Measurements from ENCODE around the gene GGTA1.

The GGTA1 gene

DNA sequence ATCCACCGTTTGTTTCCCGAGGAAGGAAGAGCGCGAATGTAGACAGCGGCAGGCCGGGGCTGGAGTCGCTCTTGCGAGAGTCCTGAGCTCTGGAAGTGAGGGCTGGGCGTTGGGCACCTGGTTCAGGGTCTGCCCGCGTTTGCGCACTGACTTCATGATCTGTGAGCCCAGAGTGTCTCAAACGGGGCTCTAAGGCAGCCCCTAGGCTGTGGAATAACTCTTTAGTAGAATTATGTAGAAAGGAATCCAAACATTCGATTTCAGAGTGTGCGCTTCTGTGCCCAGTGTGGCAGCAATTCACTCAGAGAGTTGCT lies 478 bp upstream of the GGTA1 start:
- DNase-seq (ENCODE audit: low read depth in 1 of 2, low spot score in 1 of 2), result no peak

GRCh38 chr9:121499177-121499426 lies 542 bp downstream of the GGTA1 start:
- no peak for DNase-seq (ENCODE audit: low read depth in 1 of 2, low spot score in 1 of 2)

GRCh38 chr9:121498487-121499176 lies 1.0 kb downstream of the GGTA1 start:
- DNase-seq (ENCODE audit: low read depth in 1 of 2, low spot score in 1 of 2), result no peak

DNA sequence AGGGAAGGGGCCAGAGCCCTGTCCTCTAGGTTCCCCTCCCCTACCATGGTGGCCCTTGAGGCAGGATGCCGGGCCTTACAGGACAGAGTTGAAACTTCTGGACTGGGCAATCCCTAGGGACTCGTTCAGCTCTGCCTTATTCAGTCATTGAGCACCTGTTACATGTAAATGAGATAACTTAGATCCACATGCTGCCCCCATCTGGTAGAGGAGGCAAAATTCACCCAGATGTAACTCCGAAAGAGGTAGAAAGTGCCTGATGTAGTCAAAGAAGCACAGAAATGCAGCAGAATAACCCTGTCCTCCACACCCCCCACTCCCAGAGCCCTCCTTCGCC lies 1.5 kb downstream of the GGTA1 start:
- peak in 1 of 2 donors; percentile 43 for DNase-seq (ENCODE audit: low read depth in 1 of 2, low spot score in 1 of 2)

DNA sequence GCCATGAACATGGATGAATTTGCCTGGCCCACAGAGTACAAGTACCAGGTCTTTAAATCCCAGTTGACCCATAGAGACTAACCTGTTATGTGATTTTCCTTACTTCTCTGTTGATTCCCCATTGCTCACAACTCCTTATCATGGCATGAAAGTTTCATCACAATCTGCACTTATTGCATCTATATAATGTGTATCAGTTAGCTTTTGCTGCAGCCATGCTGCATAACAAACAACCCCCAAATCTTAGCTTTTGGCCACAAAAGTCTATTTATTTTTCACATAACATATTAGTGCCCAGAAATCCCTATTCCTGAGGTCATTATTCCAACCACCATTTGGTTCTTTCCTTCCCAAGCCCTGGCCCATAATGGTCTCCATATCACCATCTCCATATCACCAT lies 3.7 kb downstream of the GGTA1 start:
- no peak for DNase-seq (ENCODE audit: low read depth in 1 of 2, low spot score in 1 of 2)

GRCh38 chr9:121494192-121494591 lies 5.5 kb downstream of the GGTA1 start:
- DNase-seq (ENCODE audit: low read depth in 1 of 2, low spot score in 1 of 2), result no peak

DNA sequence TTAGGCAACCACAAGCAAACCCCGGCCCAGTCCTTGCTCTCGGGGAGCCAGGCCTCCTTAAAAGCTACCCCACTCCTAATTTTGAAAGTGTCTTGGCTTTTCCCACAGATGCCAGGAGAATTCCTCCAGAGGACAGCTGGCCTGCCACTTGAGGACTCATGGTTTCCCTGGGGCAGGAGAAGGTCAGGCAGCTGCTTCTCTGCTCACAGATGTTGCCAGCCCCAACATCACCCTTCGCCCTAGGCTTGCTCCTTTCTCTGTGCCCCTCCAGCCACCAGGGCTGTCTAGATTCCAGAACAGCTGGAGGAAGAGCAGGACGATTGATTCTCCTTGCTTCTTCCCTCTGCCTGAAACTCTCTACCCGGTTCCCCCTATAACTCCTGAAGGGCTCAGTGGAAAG lies 8.5 kb downstream of the GGTA1 start:
- DNase-seq (ENCODE audit: low read depth in 1 of 2, low spot score in 1 of 2), result no peak

DNA sequence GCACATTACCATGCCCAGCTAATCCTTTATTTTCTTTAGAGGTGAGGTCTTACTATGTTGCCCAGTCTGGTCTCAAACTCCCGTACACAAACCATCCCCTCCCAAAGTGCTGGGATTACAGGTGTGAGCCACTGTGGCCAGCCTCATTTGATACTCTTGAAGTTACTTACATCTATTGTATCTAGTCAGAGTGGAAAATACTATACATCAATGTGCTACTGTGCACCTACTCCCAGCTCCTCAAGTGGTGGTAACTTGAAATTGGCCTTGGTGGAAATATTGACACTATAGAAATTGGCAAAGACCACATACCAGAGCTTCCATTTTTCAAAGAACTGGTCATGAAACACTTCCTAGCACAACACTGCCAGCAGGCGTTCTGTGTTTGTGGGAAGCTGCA lies 10.3 kb downstream of the GGTA1 start:
- DNase-seq (ENCODE audit: low read depth in 1 of 2, low spot score in 1 of 2), result no peak

DNA sequence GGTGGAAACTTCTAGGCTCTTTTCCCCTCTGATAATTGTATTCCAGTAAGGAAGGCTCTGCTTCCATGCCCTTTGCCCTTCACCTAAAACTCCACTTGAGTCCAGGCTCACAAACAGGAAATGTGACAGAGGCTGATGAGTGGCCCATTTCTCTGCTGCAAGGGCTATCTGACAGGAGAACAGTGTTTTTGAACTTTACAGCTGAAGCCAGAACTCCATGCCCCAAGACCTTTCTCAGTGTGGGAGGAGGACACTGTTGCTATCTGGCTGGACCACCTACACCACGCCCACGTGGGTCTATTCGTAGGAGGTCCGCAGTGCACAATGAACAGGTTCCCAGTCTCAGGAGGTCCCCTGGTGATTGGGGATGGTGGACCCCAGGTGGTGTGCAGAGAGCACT lies 13.6 kb downstream of the GGTA1 start:
- no peak for DNase-seq (ENCODE audit: low read depth in 1 of 2, low spot score in 1 of 2)

DNA sequence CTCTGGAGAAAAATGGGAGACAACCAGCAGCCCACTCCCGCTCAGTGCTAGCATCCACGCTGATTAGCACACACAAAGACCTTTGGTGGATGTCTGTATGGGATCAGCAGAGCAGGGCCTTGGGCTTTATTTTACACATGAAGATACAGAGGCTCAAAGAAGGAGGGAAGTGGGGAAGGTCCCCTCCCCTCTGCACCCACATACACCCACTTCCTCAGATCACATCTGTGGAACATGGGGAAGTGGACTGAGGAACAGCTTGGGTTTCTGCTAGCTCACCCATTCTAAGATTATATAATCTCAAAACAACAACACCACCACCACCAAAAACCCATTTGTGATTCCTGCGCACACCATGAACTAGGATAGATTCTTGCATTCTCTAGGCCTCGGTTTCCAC lies 14.0 kb downstream of the GGTA1 start:
- DNase-seq (ENCODE audit: low read depth in 1 of 2, low spot score in 1 of 2), result no peak

DNA sequence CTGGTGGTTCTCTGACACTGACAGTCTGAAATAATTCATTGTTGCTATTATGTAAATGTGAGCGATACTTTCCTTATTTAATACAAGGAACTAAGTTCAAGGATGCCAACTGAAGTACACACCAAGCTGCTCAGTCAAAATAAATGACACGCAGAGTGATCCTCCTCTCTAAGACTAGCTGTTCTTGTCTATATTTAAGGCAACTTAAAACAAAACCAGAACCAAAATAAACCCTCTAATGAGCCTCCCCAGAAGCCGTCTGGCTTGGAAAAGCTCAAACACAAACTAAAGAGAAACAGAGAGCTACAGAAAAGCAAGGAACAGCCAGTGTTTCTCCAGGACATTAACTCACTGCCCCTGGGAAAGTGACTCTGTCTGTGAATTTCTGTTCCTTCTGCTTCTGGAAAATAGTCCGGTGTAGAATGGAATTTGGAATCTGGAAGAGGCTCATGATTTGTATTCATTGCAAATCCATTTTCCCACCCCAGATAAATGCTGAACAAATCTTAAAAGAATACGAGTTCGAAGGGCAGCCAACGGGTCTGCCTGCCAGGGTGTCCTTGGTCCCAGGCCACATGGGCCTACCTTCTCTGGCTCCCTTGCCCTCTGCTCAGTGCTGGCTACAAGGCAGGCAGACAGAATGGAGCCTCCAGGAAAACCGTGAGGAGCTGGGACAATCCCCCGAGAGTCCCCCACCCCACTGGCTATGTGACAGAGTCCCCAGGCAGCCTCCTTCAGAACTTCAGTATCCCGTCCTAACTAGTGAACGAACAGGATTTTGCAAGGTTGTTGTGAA lies 14.8 kb downstream of the GGTA1 start:
- DNase-seq (ENCODE audit: low read depth in 1 of 2, low spot score in 1 of 2), result no peak

GRCh38 chr9:121483473-121484031 lies 16.1 kb downstream of the GGTA1 start:
- no peak for DNase-seq (ENCODE audit: low read depth in 1 of 2, low spot score in 1 of 2)

DNA sequence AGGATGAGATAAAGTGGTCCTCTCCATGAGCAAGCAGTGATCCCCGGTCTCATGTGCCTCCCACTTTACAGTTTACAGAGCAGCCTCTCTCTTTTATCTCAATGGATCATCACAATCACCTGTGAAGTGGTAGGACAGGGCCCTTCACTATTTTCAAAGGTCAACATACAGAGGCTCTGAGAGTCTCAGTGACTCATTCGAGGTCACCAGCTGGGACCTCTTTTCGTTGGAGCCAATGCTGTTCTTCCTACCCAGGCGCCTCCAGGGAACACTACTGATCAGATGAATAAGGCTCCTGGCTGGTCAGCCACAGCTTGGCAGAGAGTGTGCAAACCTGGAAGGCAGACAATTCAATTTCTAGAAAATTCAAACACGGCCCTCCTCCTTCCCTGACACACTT lies 16.6 kb downstream of the GGTA1 start:
- no peak for DNase-seq (ENCODE audit: low read depth in 1 of 2, low spot score in 1 of 2)

DNA sequence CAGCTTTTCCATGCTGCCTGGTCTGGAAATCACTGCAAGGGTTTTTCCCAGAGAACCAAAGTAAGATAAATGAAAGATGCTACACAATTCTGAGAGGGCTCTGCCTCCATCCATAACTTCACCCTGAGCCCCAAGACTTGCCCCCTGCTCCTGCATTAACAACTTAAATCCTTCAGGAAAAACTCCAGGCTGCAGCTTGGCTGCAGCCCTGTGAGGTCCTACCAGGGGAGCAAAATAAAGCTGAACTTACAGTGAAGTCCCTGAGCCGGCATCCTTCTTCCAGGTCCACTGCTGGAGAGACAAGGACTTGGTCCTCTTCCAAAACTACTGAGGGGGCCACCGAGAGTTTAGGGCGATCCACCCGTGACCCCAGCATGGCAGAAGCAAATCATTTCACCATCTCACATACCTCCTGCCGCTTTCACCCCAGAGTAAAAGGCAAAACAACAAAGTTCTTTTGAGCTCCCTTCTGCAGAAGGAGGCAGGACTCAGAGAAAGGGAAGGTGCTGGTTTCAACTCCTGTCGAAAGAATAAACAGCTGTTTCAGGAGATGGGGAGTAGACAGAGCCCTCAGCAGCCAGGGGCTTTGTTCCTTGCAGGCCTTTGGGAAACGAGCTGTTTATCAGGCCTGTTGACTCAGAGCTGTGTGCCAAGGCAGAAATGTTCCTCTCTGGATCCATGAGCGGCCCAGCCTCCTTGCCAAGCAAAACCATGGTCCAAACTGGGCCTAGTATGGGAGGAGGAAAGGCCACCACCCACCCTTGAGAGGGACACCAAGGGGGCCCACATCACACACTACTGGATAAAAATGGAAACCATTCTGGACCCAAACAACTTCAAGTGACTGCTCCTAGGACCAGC lies 20.6 kb downstream of the GGTA1 start:
- no peak for DNase-seq (ENCODE audit: low read depth in 1 of 2, low spot score in 1 of 2)

DNA sequence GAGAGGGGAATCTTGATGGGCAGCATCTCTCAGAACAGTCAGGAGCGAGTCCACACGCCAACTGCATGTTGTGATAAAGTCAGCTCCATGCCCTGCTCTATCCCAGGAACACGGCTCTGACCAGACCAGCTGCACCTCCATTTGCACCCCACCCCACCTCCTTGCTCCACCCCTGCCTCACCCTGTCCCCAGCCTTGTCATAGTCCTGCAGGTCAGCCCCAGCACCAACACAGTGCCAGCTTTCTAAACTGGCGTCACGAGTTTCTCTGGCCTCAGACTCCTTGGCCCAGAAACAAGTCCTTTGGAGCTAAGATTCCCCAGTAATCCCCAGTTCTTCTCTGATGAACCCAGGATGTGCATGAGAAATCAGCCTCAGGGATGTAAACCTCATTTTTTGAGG lies 23.5 kb downstream of the GGTA1 start:
- no peak for DNase-seq (ENCODE audit: low read depth in 1 of 2, low spot score in 1 of 2)

- no peak for DNase-seq (ENCODE audit: low read depth in 1 of 2, low spot score in 1 of 2)
These were observed 25.3 kb downstream of the GGTA1 start for GRCh38 chr9:121474231-121474947.

GRCh38 chr9:121473229-121473628 lies 26.4 kb downstream of the GGTA1 start:
- no peak for DNase-seq (ENCODE audit: low read depth in 1 of 2, low spot score in 1 of 2)

DNA sequence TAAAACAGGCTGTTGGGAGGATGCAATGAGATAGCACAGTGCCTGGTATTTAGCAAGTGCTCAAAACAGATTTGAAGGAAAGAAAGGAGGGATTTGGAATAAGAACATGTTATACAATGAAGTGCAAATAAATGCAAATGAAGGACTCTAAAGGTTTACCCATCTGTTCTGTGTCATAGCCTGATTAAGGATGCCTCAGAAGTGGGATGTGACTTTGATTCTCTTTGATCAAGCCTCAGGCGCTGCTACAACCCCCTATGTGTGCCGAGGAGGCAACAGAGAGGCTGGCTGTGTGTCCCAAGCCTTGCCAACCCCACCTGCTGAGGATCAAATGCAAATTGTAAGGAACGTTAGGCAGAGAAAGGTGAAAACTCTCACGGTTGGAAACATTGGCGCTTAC lies 27.2 kb downstream of the GGTA1 start:
- DNase-seq (ENCODE audit: low read depth in 1 of 2, low spot score in 1 of 2), result no peak

DNA sequence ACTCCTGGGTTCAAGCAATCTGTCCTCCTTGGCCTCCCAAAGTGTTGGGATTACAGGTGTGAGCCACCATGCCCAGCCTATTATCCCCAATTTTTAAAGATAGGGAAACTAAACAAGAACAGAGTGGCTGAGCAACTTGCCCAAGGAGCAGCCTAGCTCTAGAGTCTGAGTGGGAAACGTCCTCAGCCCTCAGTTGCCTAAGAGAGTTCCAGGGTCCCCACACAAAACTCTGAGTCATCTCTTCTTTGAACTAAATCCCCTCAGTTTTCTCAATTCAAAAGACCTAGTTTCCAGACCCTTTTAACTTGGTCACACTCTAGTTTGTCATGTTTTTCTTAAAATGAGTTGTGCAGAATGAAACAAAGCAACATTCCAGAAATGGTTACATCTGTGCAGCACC lies 33.5 kb downstream of the GGTA1 start:
- DNase-seq (ENCODE audit: low read depth in 1 of 2, low spot score in 1 of 2), result no peak

GRCh38 chr9:121464968-121465367 lies 34.7 kb downstream of the GGTA1 start:
- no peak for DNase-seq (ENCODE audit: low read depth in 1 of 2, low spot score in 1 of 2)

GRCh38 chr9:121463026-121463807 lies 36.4 kb downstream of the GGTA1 start:
- no peak for DNase-seq (ENCODE audit: low read depth in 1 of 2, low spot score in 1 of 2)

Measured in activated CD4-positive, alpha-beta T cell treated with anti-CD3 and anti-CD28 coated beads, Interleukin-2, amount 50 U/mL, for 24 hours (primary cell).